ENCODE data around the gene ZNF598.
A peak's percentile ranks its signal among the peaks of the same experiment; 100 is the strongest.
"Not testable (repeated sequence)": the region's sequence is repeated elsewhere in the genome, so short reads cannot be mapped to it uniquely, and the experiment has no call there.

ZNF598 gene

DNA sequence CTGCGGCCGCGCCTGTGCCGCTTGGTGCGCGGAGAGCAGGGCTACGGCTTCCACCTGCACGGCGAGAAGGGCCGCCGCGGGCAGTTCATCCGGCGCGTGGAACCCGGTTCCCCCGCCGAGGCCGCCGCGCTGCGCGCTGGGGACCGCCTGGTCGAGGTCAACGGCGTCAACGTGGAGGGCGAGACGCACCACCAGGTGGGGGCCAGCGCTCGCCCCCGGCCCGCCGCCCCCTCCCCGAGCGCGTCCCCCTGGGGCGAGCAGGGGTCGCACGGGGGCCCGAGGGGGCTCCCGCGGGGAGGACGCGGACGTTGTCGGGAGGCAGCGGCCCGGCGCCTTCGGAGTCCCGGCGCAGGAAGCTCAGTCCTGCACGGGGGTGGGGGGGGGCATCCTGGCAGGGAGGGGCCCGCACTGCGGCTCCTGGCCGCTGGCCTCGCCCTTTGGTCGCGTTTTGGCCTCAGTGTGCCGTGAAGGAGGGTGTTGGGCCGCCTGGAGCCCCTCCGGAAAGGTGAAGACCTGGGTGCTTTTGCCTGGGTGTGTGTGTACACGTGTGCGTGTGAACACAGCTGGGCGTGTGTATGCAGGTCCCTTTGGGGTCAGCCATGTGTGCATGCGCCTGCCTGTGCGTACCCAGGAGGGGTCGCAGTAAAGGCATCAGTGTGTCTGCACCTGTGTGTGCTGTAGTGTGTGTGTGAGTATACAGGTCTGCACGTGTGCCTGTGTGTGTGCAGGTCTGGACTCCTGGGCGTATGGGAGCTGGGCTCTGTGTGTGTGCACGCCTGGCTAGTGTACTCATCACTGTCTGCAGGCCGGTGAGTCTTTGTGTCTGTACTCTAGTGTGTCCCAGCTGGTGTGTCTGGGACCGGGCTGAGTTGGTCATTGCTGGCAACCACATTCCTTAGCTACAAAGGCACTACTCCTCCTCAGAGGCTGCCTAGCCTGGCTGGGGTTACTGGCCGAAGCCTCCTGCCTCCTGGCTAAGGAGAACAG lies 17.7 kb upstream of the ZNF598 start:
- DNase-seq (ENCODE audit: low spot score), result no peak

DNA sequence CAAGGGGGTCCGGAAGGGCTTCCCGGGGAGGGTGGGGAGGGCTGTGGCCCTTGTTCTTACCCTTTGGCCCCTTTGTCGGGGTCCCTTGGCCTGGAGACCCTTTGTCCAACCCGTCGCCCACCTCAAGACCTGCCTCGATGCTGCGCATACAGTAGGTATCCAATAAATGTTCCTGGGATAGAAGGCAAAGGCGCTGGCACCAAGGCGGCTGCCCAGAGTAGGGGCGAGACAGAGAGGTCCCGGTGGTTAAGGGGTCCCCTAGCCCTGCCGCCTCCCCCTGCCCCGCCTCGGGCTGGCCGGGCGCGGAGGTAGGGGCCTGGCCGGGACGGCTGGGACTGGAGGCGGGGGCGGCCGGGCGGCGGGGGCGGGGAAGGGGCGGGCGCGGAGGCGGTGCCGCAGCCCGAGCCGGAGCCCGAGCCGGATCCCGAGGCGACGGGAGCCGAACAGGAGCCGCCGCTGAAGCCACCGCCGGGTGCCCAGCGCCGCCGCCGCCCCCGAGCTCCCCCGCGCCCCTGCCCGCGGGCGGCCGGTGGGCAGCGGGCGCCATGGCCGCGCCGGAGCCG lies 16.9 kb upstream of the ZNF598 start, which contains the start of gene NHERF2:
NHERF2 (plus strand) TSS at position 442 of the 563 bp plus-strand sequence; CDS start at position 546, 104 bp downstream.
- no peak for DNase-seq (ENCODE audit: low spot score)

- DNase-seq (ENCODE audit: low spot score), result no peak
Observed at GRCh38 chr16:2025878-2026460, 16.3 kb upstream of the ZNF598 start.

- no peak for DNase-seq (ENCODE audit: low spot score)
Observed at GRCh38 chr16:2025251-2025650, 15.6 kb upstream of the ZNF598 start.

DNA sequence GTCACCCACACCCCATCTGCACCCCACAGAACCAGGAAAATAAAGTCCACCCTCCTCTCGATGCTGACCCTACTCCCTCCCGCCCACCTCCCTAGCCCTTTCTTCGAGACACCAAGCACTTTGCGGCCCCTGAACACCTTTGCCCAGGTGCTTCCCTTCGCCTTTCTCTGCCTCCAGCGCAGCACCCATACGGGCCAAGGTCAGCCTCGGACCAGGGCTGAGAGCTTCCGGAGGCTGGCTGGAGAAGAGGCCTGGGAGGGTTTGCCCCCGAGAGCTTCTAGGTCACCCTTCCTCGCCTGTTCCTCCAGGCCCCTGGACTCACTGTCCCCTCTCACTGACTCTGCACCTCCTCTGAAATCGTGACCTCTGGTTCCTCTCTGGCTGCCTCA lies 14.4 kb upstream of the ZNF598 start:
- no peak for DNase-seq (ENCODE audit: low spot score)

DNA sequence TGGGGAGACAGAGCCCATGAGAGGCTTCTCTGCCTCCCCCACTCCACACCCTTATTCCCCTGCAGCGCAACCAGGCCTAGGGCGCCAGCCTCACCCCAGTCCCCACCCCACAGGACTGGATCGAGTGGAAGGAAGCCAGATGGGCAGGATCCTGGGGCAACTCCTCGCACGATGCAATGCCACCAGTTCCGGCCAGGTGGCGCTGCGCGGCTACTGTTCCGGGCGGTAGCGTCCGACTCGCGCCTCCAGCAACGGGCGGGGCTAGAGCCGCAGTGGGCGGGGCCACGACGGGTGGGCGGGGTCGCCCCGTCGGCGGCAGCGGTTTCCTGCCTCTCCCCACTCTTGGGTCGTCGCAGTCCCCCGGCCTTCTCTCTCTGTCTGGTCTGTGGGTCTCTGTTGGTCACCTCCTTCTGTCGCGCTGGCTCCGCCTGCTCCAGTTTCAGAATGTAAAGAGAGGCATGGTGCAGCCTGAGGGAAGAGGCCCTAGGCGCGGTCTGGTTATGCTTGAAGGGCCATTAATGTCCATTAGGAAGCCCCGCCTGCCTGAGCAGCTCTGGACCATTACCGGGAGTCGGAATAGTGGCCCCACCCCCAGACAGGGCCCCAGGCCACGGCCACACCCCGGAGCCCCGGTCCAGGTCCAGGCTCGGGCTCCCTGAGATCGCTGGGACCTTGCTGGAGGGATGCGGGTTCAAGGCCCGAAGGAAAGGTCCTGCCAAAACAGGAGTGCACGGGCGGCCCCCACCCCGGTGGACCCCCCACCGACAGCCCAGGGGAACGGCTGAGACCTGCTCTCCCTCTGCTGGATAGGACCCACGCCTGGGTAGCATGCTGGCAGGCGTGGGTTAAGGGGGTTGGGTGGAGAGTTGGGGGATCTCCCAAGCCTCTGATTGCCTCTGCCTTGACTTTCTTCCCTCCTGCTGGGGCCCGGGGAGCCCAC lies 13.7 kb upstream of the ZNF598 start:
- DNase-seq (ENCODE audit: low spot score), result peak; percentile 84

- DNase-seq (ENCODE audit: low spot score), result no peak
Observed at GRCh38 chr16:2022723-2023091, 13.1 kb upstream of the ZNF598 start.

DNA sequence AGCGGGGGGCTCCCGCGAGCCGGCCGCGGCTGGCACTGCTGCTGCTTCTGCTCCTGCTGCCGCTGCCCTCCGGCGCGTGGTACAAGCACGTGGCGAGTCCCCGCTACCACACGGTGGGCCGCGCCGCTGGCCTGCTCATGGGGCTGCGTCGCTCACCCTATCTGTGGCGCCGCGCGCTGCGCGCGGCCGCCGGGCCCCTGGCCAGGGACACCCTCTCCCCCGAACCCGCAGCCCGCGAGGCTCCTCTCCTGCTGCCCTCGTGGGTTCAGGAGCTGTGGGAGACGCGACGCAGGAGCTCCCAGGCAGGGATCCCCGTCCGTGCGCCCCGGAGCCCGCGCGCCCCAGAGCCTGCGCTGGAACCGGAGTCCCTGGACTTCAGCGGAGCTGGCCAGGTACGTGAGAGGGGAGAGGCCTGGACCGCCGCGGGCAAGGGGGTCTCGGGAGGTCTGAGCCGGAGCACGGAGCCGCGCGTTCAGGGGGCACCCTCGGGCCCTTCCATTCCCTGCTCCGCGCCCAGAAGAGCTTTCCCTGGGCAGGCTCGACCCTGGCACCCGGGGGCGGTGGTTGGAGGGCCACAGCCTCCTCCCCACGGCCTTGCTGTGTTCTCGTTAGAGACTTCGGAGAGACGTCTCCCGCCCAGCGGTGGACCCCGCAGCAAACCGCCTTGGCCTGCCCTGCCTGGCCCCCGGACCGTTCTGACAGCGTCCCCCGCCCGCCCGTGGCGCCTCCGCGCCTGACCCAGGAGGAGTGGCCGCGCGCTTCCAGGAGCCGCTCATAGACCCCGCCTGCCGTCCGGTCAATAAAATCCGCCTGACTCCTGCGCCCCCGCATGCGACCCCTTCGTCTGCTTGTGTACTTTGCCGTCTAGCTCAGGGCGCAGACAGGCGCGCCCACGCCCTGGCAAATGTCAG lies 10.6 kb upstream of the ZNF598 start:
- DNase-seq (ENCODE audit: low spot score), result no peak

- DNase-seq (ENCODE audit: low spot score), result no peak
Observed at GRCh38 chr16:2019518-2019920, 9.9 kb upstream of the ZNF598 start, which contains the start of gene NPW. Gene NPW, plus strand, starts transcription at chr16:2019785.

- DNase-seq (ENCODE audit: low spot score), result no peak
Observed at GRCh38 chr16:2016407-2016922, 6.8 kb upstream of the ZNF598 start.

GRCh38 chr16:2015947-2016208 lies 6.3 kb upstream of the ZNF598 start:
- DNase-seq (ENCODE audit: low spot score), result no peak

- DNase-seq (ENCODE audit: low spot score), result no peak
Observed at GRCh38 chr16:2015117-2015946, 5.7 kb upstream of the ZNF598 start.

- DNase-seq (ENCODE audit: low spot score), result no peak
Observed at GRCh38 chr16:2013527-2013926, 3.9 kb upstream of the ZNF598 start.

- DNase-seq (ENCODE audit: low spot score), result not testable (repeated sequence)
Observed at GRCh38 chr16:2011726-2012125, 2.1 kb upstream of the ZNF598 start.

GRCh38 chr16:2009164-2009711 lies 383 bp downstream of the ZNF598 start:
- DNase-seq (ENCODE audit: low spot score), result no peak

DNA sequence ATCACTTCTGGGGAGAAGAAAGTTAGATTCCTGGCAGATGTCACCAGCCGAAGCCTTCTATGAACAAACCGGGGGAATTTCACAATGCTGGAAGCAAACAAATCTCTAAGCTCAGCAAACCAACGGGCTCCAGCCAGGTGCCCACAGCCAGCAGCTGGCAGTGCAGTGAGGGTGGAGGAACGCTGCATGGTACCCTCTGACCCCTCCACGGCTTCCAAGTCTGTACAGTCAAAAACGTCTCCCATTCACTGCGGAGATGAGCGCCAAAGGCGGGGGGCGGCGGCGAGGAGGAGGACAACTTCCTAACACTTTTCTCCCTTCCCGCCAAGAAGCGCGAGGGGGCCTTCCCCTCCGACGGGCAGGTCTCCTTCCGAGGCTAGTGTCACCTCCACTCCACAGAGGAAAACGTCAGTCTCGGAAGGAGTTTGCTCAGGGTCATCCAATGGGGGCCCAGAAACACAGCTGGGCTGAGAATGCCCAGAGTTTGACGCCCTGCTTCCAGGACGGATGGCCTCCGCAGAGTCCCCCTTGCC lies 924 bp downstream of the ZNF598 start:
- no peak for DNase-seq (ENCODE audit: low spot score)

GRCh38 chr16:2008009-2008526 lies 1.6 kb downstream of the ZNF598 start:
- no peak for DNase-seq (ENCODE audit: low spot score)

GRCh38 chr16:2007081-2007836 lies 2.4 kb downstream of the ZNF598 start:
- no peak for DNase-seq (ENCODE audit: low spot score)

Data from putamen (tissue), 1 donor.